ENCODE data around the gene HBE1. TPM values are rescaled to one million over a fixed set of nuclear protein-coding genes. Genes with fewer than 3 reads are reported as not detected.

HBE1 gene
- total and polyA plus RNA-seq, 9 of the 15 experiments (the other 6 are each of a cell fraction or from before 2014, with no cell fraction given), result 612 to 10,250 (median 2,181) TPM

- no peak for TF ChIP-seq ETS1 (conservative IDR thresholded peaks at IDR 0.05; ENCODE audit: control insufficient read depth, low read depth, low read length)
- TF ChIP-seq BCL6 (CRISPR knock-in tag; IDR thresholded peaks at IDR 0.05), result no peak
- TF ChIP-seq FOXJ2 (tag; IDR thresholded peaks at IDR 0.05), result no peak
- no peak for TF ChIP-seq CLOCK (CRISPR knock-in tag; IDR thresholded peaks at IDR 0.05; ENCODE audit: borderline replicate concordance)
- no peak for TF ChIP-seq RBM39 (optimal IDR thresholded peaks at IDR 0.05; ENCODE audit: low read depth, low read length)
- TF ChIP-seq RBM25 (IDR thresholded peaks at IDR 0.05; ENCODE audit: low read depth, low read length, severe bottlenecking), result no peak
- TF ChIP-seq ZNF79 (CRISPR knock-in tag; IDR thresholded peaks at IDR 0.05; ENCODE audit: low read depth), result no peak
- no peak for TF ChIP-seq MTF1 (CRISPR knock-in tag; IDR thresholded peaks at IDR 0.05; ENCODE audit: borderline replicate concordance)
- TF ChIP-seq EGR1 (conservative IDR thresholded peaks at IDR 0.05), result peak; percentile 50
- peak; percentile 88 for TF ChIP-seq NEUROD1 (IDR thresholded peaks at IDR 0.05; ENCODE audit: borderline replicate concordance, low read depth, low read length, partially characterized antibody)
- no peak for TF ChIP-seq EWSR1 (IDR thresholded peaks at IDR 0.05; ENCODE audit: borderline replicate concordance, low read depth, partially characterized antibody)
- no peak for TF ChIP-seq ZBED1 (IDR thresholded peaks at IDR 0.05)
- no peak for TF ChIP-seq POLR3A (IDR thresholded peaks at IDR 0.05; ENCODE audit: borderline replicate concordance, extremely low read depth, insufficient read depth, insufficient read length)
- TF ChIP-seq MYC (IDR thresholded peaks at IDR 0.05; ENCODE audit: low read depth, low read length), result 0 out of 2 replicates have a peak, but pooled peaks have one; percentile 16
- TF ChIP-seq MYC (CRISPR knock-in tag; IDR thresholded peaks at IDR 0.05; ENCODE audit: borderline replicate concordance, low read depth), result no peak
- TF ChIP-seq MXI1 (IDR thresholded peaks at IDR 0.05; ENCODE audit: low read depth, low read length), result peak; percentile 15; the same call in 1 of the 2 replicates
- no peak for TF ChIP-seq CTCF (IDR thresholded peaks at IDR 0.05 in 2 of 3, conservative IDR thresholded peaks at IDR 0.05 in 1 of 3; ENCODE audit: insufficient read depth in 2 of 3, low read depth in 1 of 3, low read length in 3 of 3)
- no peak for TF ChIP-seq ATF6 (CRISPR knock-in tag; IDR thresholded peaks at IDR 0.05)
- no peak for TF ChIP-seq ZNF274 (IDR thresholded peaks at IDR 0.05; ENCODE audit: borderline replicate concordance, low read depth, low read length)
- no peak for TF ChIP-seq MEIS2 (IDR thresholded peaks at IDR 0.05; ENCODE audit: partially characterized antibody)
Observed at GRCh38 chr11:5288108-5288905, 18.6 kb upstream of the HBE1 start (continued).

Measured in K562 (cell line).